Calu3 (cell line): ENCODE data around the gene CTDP1. TPM values are rescaled to one million over a fixed set of nuclear protein-coding genes. Genes with fewer than 3 reads are reported as not detected.

Experiments
- BruUV-seq: library from RNA; stranded (reverse); fragments of 400-500 nt; replicated peaks from 2 replicates; lab custom pipeline; 2021; lab: Mats Ljungman, UMichigan
- CTCF ChIA-PET: fragments of 300-600 bp; sonication (Branson Sonifier 250); formaldehyde crosslinking; loops from one replicate; lab custom pipeline; 2022; ENCODE audit warnings: antibody characterized with exemption; lab: Charles Lee
- DNase-seq: peaks from one replicate; pipeline ENCODE4 v3.0.0; 2022
- H3K27ac Mint-ChIP-seq: one replicate; pipeline ENCODE4 v1.8.0; 2022; ENCODE audit warnings: mixed read lengths; ENCODE audit not compliant: unreplicated experiment
- H3K27me3 Mint-ChIP-seq: one replicate; pipeline ENCODE4 v1.8.0; 2022; ENCODE audit warnings: mixed read lengths; ENCODE audit not compliant: unreplicated experiment
- H3K36me3 Mint-ChIP-seq: one replicate; pipeline ENCODE4 v1.8.0; 2022; ENCODE audit warnings: mild to moderate bottlenecking, moderate library complexity, mixed read lengths; ENCODE audit not compliant: insufficient read depth, unreplicated experiment
- H3K4me1 Mint-ChIP-seq: one replicate; pipeline ENCODE4 v1.8.0; 2022; ENCODE audit warnings: mild to moderate bottlenecking, low read depth, mixed read lengths; ENCODE audit not compliant: unreplicated experiment
- H3K4me3 Mint-ChIP-seq: one replicate; pipeline ENCODE4 v1.8.0; 2022; ENCODE audit warnings: mild to moderate bottlenecking, low read depth, moderate library complexity, mixed read lengths; ENCODE audit not compliant: unreplicated experiment
- H3K9me3 Mint-ChIP-seq: one replicate; pipeline ENCODE4 v1.8.0; 2022; ENCODE audit warnings: low read depth, mixed read lengths; ENCODE audit not compliant: unreplicated experiment
- CTCF ChIP-seq: fragments of 200-600 bp; IDR thresholded peaks from one replicate; pipeline ENCODE4 v1.8.0; 2022; ENCODE audit warnings: antibody characterized with exemption; ENCODE audit not compliant: unreplicated experiment
- intact Hi-C: fragments of 100-400 bp; cut with micrococcal nuclease; formaldehyde crosslinking; loops from one replicate; pipeline ENCODE4 v1.10.0; 2022; ENCODE audit not compliant: unreplicated experiment
- total RNA-seq: library from RNA; stranded (reverse); gene quantifications from 2 replicates; pipeline ENCODE4 v1.2.3, GENCODE V29; 2022

CTDP1 gene
- total RNA-seq, 1 experiment from 2014 or later, result 15.6 TPM

DNA sequence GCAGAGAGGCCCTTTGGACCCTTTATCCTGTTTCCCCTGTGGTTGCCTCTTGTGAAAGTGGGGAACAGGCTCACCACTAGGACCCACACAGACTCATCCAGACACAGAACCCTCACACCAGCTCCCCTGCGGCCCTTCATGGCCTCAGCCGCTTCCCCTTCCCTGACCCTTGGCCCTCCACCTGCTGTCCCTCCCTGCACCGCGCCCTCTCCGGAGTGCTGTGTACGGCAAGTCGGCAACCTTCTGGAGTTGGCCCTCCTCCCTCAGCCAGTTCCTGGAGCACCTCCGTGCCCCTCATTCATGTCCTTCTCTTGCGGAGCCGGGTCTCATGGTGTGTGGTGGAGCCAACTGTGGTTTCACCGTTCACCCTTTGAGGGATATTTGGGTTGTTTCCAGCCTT is 44.0 kb downstream of the CTDP1 start:
- CTCF ChIA-PET, result no interaction called here
- no peaks in the 10 kb centered on the region for H3K4me1 Mint-ChIP-seq
- H3K9me3 Mint-ChIP-seq, result peaks cover 16% of the 10 kb centered on the region
- intact Hi-C loops, result no loop called here
- no peak for TF ChIP-seq CTCF
- H3K4me3 Mint-ChIP-seq, result no peak overlapping the region
- peaks cover 35% of the 10 kb centered on the region for H3K36me3 Mint-ChIP-seq
- no peak overlapping the region for H3K27ac Mint-ChIP-seq
- no peaks in the 10 kb centered on the region for H3K27me3 Mint-ChIP-seq
- no peak for DNase-seq
- BruUV-seq, result no TSS peak

DNA sequence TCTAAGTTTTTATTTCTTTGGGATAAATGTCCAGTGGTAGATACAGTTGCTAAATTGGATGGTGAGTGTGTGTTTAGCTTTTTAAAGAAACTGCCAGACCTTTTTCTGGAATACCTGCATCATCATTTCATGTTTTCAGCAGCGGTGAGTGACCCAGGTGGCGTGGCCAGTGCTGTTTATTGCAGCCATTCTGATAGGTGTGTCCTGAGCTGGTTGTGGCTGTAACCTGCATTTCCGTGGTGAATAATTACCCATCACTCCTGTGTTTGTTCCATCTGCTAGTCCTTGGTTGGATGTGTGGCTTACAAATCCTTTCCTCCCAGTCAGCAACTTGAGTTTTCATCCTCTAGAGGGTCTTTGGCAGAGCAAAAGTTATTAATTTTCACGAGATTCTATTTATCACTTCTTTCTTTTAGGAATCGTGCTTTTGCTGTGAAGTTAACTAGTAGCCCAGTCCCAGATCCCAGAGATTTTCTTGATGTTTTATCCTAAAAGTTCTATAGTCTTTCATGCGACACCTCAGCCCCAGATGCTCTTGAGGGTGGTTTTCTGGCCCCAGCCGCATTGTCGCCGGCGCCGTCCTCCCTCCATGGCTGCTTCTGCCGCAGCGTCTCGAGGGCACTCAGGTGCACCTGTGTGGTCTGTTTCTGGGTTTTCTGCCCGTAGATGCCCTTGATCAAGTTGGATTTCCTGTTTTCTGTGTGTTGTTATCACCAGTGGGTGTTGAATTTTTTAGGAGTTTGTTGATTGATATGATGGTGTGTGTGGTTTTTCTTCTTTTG is 44.9 kb downstream of the CTDP1 start:
- intact Hi-C loops, result no loop called here
- no peak for TF ChIP-seq CTCF
- CTCF ChIA-PET, result no interaction called here
- Mint-ChIP-seq H3K4me3 (no peak overlapping the region), H3K4me1 (no peaks in the 10 kb centered on the region), H3K9me3 (peaks cover 12% of the 10 kb centered on the region), H3K27ac (no peak overlapping the region), H3K36me3 (peaks cover 28% of the 10 kb centered on the region), H3K27me3 (no peaks in the 10 kb centered on the region)
- no TSS peak for BruUV-seq
- DNase-seq, result no peak

GRCh38 chr18:79725486-79725885 is 45.9 kb downstream of the CTDP1 start:
- intact Hi-C loops, result no loop called here
- H3K27me3 Mint-ChIP-seq, result no peaks in the 10 kb centered on the region
- no peak for DNase-seq
- CTCF ChIA-PET, result no interaction called here
- H3K4me3 Mint-ChIP-seq, result no peak overlapping the region
- peaks cover 12% of the 10 kb centered on the region for H3K9me3 Mint-ChIP-seq
- TF ChIP-seq CTCF, result no peak
- H3K36me3 Mint-ChIP-seq, result peaks cover 36% of the 10 kb centered on the region
- H3K27ac Mint-ChIP-seq, result no peak overlapping the region
- H3K4me1 Mint-ChIP-seq, result no peaks in the 10 kb centered on the region
- BruUV-seq, result no TSS peak

DNA sequence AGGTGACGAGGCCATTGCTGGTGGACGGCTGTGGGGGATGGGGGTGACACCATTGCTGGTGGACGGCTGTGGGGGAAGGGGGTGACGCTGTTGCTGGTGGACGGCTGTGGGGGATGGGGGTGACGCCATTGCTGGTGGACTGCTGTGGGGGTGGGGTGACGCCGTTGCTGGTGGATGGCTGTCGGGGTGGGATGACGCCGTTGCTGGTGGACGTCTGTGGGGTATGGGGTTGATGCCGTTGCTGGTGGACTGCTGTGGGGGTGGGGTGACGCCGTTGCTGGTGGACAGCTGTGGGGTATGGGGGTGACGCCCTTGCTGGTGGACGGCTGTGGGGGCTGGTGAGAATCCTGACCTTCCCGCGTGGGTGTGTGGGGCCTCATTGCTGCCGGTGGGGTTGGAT is 47.1 kb downstream of the CTDP1 start:
- Mint-ChIP-seq H3K27me3 (no peaks in the 10 kb centered on the region), H3K4me1 (no peaks in the 10 kb centered on the region), H3K27ac (no peak overlapping the region), H3K36me3 (peaks cover 36% of the 10 kb centered on the region), H3K4me3 (no peak overlapping the region), H3K9me3 (peaks cover 9% of the 10 kb centered on the region)
- DNase-seq, result no peak
- CTCF ChIA-PET, result no interaction called here
- BruUV-seq, result no TSS peak
- no peak for TF ChIP-seq CTCF
- intact Hi-C loops, result no loop called here
